GM23338 (cell line): ENCODE results near the gene PTGS1. TPM values are rescaled to one million over a fixed set of nuclear protein-coding genes. Genes with fewer than 3 reads are reported as not detected.

Experiments
- ATAC-seq: fragments of 200-7000 bp; cut with Tn5 transposase; 3 replicates; pipeline ENCODE4 v1.9.1; 2020
- DNase-seq: peaks from one replicate; pipeline ENCODE4 v3.0.0-alpha.2; 2015; ENCODE audit warnings: low spot score
- H2AFZ ChIP-seq: fragments of 200-600 bp; sonication (generic); 2 replicates; pipeline ENCODE4 v1.8.0; 2016; ENCODE audit warnings: antibody characterized with exemption, mild to moderate bottlenecking, moderate library complexity
- H3F3A ChIP-seq: fragments of 200-600 bp; sonication (generic); replicated peaks from 2 replicates; pipeline ENCODE4 v1.8.0; 2017; ENCODE audit warnings: antibody characterized with exemption, mixed run types, low read depth
- H3K27ac ChIP-seq: fragments of 200-600 bp; sonication (generic); 2 replicates; pipeline ENCODE4 v1.6.1; 2016; ENCODE audit warnings: low read depth
- H3K27me3 ChIP-seq: fragments of 200-600 bp; sonication (generic); 2 replicates; pipeline ENCODE4 v1.8.0; 2016; ENCODE audit warnings: mild to moderate bottlenecking, mixed run types, moderate library complexity; ENCODE audit not compliant: insufficient read depth
- H3K36me3 ChIP-seq: fragments of 200-600 bp; sonication (generic); 2 replicates; pipeline ENCODE4 v1.8.0; 2016; ENCODE audit warnings: mild to moderate bottlenecking; ENCODE audit not compliant: insufficient read depth
- H3K4me1 ChIP-seq: fragments of 200-600 bp; sonication (generic); 2 replicates; pipeline ENCODE4 v1.8.0; 2016; ENCODE audit warnings: mild to moderate bottlenecking, moderate library complexity; ENCODE audit not compliant: insufficient read depth
- H3K4me2 ChIP-seq: fragments of 200-600 bp; sonication (generic); 2 replicates; pipeline ENCODE4 v1.7.1; 2017; ENCODE audit warnings: mixed run types
- H3K4me3 ChIP-seq: fragments of 200-600 bp; sonication (generic); 2 replicates; pipeline ENCODE4 v1.6.1; 2016; ENCODE audit warnings: mixed run types
- H3K79me2 ChIP-seq: fragments of 200-600 bp; sonication (generic); replicated peaks from 2 replicates; pipeline ENCODE4 v1.8.0; 2017; ENCODE audit warnings: mild to moderate bottlenecking; ENCODE audit not compliant: insufficient read depth
- H3K9me2 ChIP-seq: fragments of 200-600 bp; sonication (generic); 2 replicates; pipeline ENCODE4 v1.8.0; 2017; ENCODE audit not compliant: insufficient read depth
- H4K20me1 ChIP-seq: fragments of 200-600 bp; sonication (generic); replicated peaks from 2 replicates; pipeline ENCODE4 v1.8.0; 2017; ENCODE audit warnings: mild to moderate bottlenecking; ENCODE audit not compliant: insufficient read depth
- H3K27ac Mint-ChIP-seq: 2 replicates; pipeline ENCODE4 v1.8.0; 2020; ENCODE audit warnings: inconsistent platforms, mild to moderate bottlenecking, moderate library complexity, mixed read lengths
- H3K27me3 Mint-ChIP-seq: 3 replicates; pipeline ENCODE4 v1.8.0; 2022; ENCODE audit warnings: low read depth, mild to moderate bottlenecking, moderate library complexity, mixed read lengths, inconsistent platforms; ENCODE audit not compliant: insufficient read depth, poor library complexity
- H3K36me3 Mint-ChIP-seq: 3 replicates; pipeline ENCODE4 v1.8.0; 2021; ENCODE audit warnings: low read depth, mild to moderate bottlenecking, inconsistent platforms, moderate library complexity, mixed read lengths
- H3K4me1 Mint-ChIP-seq: 3 replicates; pipeline ENCODE4 v1.8.0; 2020; ENCODE audit warnings: mild to moderate bottlenecking, inconsistent platforms, mixed read lengths
- H3K4me3 Mint-ChIP-seq: 3 replicates; pipeline ENCODE4 v1.8.0; 2021; ENCODE audit warnings: moderate library complexity, mild to moderate bottlenecking, inconsistent platforms, mixed read lengths
- H3K9me3 Mint-ChIP-seq: 3 replicates; pipeline ENCODE4 v1.8.0; 2020; ENCODE audit warnings: moderate library complexity, mild to moderate bottlenecking, inconsistent platforms, mixed read lengths
- CREB1 ChIP-seq: fragments of 250-450 bp; sonication (Bioruptor Pico); IDR thresholded peaks from 2 replicates; pipeline ENCODE4 v1.5.0; 2020; ENCODE audit warnings: low read depth, mild to moderate bottlenecking, moderate library complexity
- CTCF ChIP-seq, 2 experiments: fragments of 200-600 bp in 1 of 2; sonication (generic) in 1 of 2; conservative IDR thresholded peaks; 2 replicates each; pipeline versions ENCODE4 v1.5.1 to v1.6.1; 2016 to 2017; ENCODE audit warnings: antibody characterized with exemption in 2 of 2, low read depth in 2 of 2, mild to moderate bottlenecking in 2 of 2, moderate library complexity in 1 of 2
- ETS1 ChIP-seq: IDR thresholded peaks from 2 replicates; pipeline ENCODE4 v1.6.1; 2016; ENCODE audit warnings: antibody characterized with exemption
- EZH2 ChIP-seq: fragments of 200-600 bp; sonication (generic); IDR thresholded peaks from one replicate; pipeline ENCODE4 v1.8.0; 2017; ENCODE audit warnings: antibody characterized with exemption, mild to moderate bottlenecking, low read depth; ENCODE audit not compliant: unreplicated experiment
- EZH2phosphoT487 ChIP-seq: fragments of 200-600 bp; sonication (generic); IDR thresholded peaks from one replicate; pipeline ENCODE4 v1.8.1; 2018; ENCODE audit warnings: antibody characterized with exemption; ENCODE audit not compliant: unreplicated experiment
- NANOG ChIP-seq: IDR thresholded peaks from 2 replicates; pipeline ENCODE4 v1.6.1; 2016; ENCODE audit warnings: antibody characterized with exemption, borderline replicate concordance
- POLR2AphosphoS5 ChIP-seq: IDR thresholded peaks from 2 replicates; pipeline ENCODE4 v1.6.1; 2016; ENCODE audit warnings: antibody characterized with exemption, low read depth
- STAT1 ChIP-seq: IDR thresholded peaks from one replicate; pipeline ENCODE4 v1.6.1; 2016; ENCODE audit warnings: antibody characterized with exemption; ENCODE audit not compliant: unreplicated experiment
- ZNF114 ChIP-seq: fragments of 250-450 bp; sonication (Bioruptor Pico); IDR thresholded peaks from 2 replicates; pipeline ENCODE4 v1.5.0; 2020; ENCODE audit warnings: mild to moderate bottlenecking, moderate library complexity
- ZNF331 ChIP-seq: fragments of 250-450 bp; sonication (Bioruptor Pico); IDR thresholded peaks from 2 replicates; pipeline ENCODE4 v1.5.0; 2020; ENCODE audit warnings: low read depth, mild to moderate bottlenecking, moderate library complexity
- polyA plus RNA-seq: library from polyadenylated mRNA; unstranded; fragments of >200 nt; fragmentation: Nextera tagmentation; extraction: Ambion mirVana; gene quantifications from 2 replicates; pipeline ENCODE4 v1.2.1, GENCODE V29; 2016
- total RNA-seq: library from RNA; depleted of rRNA; stranded (reverse); fragments of >200 nt; shearing (Covaris generic); gene quantifications from 2 replicates; pipeline ENCODE4 v1.2.3, GENCODE V29; 2014
- TF ChIP-seq, protein P1 (sequence below): fragments of 250-450 bp; sonication (Bioruptor Pico); IDR thresholded peaks from 2 replicates; pipeline ENCODE4 v1.5.0; 2020; ENCODE audit warnings: mild to moderate bottlenecking, moderate library complexity

Gene PTGS1
- total and polyA plus RNA-seq, 2 experiments from 2014 or later: 0.48 to 1.3 TPM

DNA sequence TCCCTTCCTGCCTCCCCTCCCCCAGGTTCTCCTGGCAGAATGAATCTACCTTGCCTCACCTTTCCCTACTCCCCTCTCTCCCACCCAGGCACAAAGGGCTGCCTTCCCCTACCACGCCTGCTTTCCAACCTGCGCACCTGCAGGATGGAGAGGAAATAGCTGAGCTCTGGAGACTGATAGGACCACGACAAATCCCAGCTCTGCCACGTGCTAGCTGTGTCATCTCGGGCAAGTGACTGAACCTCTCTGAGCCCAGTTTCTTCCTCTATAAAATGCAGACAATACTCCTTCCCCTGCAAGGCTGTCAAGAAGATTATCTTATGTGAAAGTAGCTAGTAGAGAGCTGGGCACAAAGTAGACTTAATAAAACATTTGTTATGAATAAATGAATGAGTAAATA, 31.2 kb upstream of the PTGS1 start (continued):
- TF ChIP-seq POLR2AphosphoS5 (no peak), STAT1 (no peak), EZH2 (no peak), EZH2phosphoT487 (no peak), CTCF (conservative IDR thresholded peaks at IDR 0.05; ENCODE audit: low read depth in 2 of 2) (no peak), ETS1 (no peak), CREB1 (CRISPR knock-in tag) (no peak)

GRCh38 chr9:122340161-122340560, 30.7 kb upstream of the PTGS1 start:
- Histone ChIP-seq H3F3A (0 out of 2 replicates have a peak, but pooled peaks cover 4% of the 10 kb centered on the region), H3K9me2 (no peaks in the 10 kb centered on the region), H3K36me3 (no peaks in the 10 kb centered on the region), H3K4me1 (peaks cover 56% of the 10 kb centered on the region), H3K4me3 (no peak overlapping the region), H4K20me1 (no peaks in the 10 kb centered on the region), H2AFZ (no peak overlapping the region), H3K4me2 (no peak overlapping the region), H3K27ac (no peak overlapping the region), H3K27me3 (no peaks in the 10 kb centered on the region), H3K79me2 (no peaks in the 10 kb centered on the region)
- H3K27ac Mint-ChIP-seq: no peak overlapping the region
- no peaks in the 10 kb centered on the region for H3K36me3 Mint-ChIP-seq
- DNase-seq: no peak
- H3K27me3 Mint-ChIP-seq: peaks cover 24% of the 10 kb centered on the region
- no peak for ATAC-seq
- H3K4me1 Mint-ChIP-seq: peaks cover 67% of the 10 kb centered on the region
- no peaks in the 10 kb centered on the region for H3K9me3 Mint-ChIP-seq
- no peak overlapping the region for H3K4me3 Mint-ChIP-seq
- TF ChIP-seq NANOG: no peak
- TF ChIP-seq EZH2phosphoT487: no peak
- no peak for TF ChIP-seq ZNF114 (CRISPR knock-in tag)
- TF ChIP-seq CTCF (conservative IDR thresholded peaks at IDR 0.05; ENCODE audit: low read depth in 2 of 2): no peak
- no peak for TF ChIP-seq EZH2
- TF ChIP-seq, protein P1, sequence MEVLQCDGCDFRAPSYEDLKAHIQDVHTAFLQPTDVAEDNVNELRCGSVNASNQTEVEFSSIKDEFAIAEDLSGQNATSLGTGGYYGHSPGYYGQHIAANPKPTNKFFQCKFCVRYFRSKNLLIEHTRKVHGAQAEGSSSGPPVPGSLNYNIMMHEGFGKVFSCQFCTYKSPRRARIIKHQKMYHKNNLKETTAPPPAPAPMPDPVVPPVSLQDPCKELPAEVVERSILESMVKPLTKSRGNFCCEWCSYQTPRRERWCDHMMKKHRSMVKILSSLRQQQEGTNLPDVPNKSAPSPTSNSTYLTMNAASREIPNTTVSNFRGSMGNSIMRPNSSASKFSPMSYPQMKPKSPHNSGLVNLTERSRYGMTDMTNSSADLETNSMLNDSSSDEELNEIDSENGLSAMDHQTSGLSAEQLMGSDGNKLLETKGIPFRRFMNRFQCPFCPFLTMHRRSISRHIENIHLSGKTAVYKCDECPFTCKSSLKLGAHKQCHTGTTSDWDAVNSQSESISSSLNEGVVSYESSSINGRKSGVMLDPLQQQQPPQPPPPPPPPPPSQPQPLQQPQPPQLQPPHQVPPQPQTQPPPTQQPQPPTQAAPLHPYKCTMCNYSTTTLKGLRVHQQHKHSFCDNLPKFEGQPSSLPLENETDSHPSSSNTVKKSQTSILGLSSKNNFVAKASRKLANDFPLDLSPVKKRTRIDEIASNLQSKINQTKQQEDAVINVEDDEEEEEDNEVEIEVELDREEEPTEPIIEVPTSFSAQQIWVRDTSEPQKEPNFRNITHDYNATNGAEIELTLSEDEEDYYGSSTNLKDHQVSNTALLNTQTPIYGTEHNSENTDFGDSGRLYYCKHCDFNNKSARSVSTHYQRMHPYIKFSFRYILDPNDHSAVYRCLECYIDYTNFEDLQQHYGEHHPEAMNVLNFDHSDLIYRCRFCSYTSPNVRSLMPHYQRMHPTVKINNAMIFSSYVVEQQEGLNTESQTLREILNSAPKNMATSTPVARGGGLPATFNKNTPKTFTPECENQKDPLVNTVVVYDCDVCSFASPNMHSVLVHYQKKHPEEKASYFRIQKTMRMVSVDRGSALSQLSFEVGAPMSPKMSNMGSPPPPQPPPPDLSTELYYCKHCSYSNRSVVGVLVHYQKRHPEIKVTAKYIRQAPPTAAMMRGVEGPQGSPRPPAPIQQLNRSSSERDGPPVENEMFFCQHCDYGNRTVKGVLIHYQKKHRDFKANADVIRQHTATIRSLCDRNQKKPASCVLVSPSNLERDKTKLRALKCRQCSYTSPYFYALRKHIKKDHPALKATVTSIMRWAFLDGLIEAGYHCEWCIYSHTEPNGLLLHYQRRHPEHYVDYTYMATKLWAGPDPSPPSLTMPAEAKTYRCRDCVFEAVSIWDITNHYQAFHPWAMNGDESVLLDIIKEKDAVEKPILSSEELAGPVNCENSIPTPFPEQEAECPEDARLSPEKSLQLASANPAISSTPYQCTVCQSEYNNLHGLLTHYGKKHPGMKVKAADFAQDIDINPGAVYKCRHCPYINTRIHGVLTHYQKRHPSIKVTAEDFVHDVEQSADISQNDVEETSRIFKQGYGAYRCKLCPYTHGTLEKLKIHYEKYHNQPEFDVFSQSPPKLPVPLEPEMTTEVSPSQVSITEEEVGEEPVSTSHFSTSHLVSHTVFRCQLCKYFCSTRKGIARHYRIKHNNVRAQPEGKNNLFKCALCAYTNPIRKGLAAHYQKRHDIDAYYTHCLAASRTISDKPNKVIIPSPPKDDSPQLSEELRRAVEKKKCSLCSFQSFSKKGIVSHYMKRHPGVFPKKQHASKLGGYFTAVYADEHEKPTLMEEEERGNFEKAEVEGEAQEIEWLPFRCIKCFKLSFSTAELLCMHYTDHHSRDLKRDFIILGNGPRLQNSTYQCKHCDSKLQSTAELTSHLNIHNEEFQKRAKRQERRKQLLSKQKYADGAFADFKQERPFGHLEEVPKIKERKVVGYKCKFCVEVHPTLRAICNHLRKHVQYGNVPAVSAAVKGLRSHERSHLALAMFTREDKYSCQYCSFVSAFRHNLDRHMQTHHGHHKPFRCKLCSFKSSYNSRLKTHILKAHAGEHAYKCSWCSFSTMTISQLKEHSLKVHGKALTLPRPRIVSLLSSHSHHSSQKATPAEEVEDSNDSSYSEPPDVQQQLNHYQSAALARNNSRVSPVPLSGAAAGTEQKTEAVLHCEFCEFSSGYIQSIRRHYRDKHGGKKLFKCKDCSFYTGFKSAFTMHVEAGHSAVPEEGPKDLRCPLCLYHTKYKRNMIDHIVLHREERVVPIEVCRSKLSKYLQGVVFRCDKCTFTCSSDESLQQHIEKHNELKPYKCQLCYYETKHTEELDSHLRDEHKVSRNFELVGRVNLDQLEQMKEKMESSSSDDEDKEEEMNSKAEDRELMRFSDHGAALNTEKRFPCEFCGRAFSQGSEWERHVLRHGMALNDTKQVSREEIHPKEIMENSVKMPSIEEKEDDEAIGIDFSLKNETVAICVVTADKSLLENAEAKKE: no peak
- TF ChIP-seq ZNF331 (CRISPR knock-in tag): no peak
- no peak for TF ChIP-seq ETS1
